Measurements from ENCODE around the gene PIAS4.
A peak's percentile ranks its signal among the peaks of the same experiment; 100 is the strongest.

The PIAS4 gene

GRCh38 chr19:4060621-4061177 lies 53.2 kb downstream of the PIAS4 start:
- DNase-seq = no peak

GRCh38 chr19:4061178-4061682 lies 53.7 kb downstream of the PIAS4 start:
- DNase-seq = no peak

- no peak for DNase-seq
These were observed 54.3 kb downstream of the PIAS4 start for GRCh38 chr19:4061683-4062418.

GRCh38 chr19:4062419-4063368 lies 55.2 kb downstream of the PIAS4 start:
- no peak for DNase-seq

- DNase-seq = no peak
These were observed 56.0 kb downstream of the PIAS4 start for GRCh38 chr19:4063369-4064148.

GRCh38 chr19:4064149-4064495 lies 56.6 kb downstream of the PIAS4 start:
- DNase-seq = no peak

GRCh38 chr19:4064496-4065260 lies 57.1 kb downstream of the PIAS4 start:
- DNase-seq = peak; percentile 39 to 42

GRCh38 chr19:4065430-4066175 lies 58.1 kb downstream of the PIAS4 start:
- peak; percentile 96 to 97 for DNase-seq

- DNase-seq = peak; percentile 55 to 57
These were observed 58.7 kb downstream of the PIAS4 start for GRCh38 chr19:4066176-4066606.

GRCh38 chr19:4066682-4067395 lies 59.3 kb downstream of the PIAS4 start, which contains the start of gene ZBTB7A:
Gene ZBTB7A, minus strand, starts transcription at chr19:4066899. Its CDS starts 11,667 bp downstream, at chr19:4055232.
- DNase-seq = peak; percentile 70 to 76

- DNase-seq = no peak
These were observed 60.0 kb downstream of the PIAS4 start for GRCh38 chr19:4067396-4068046.

GRCh38 chr19:4068047-4068966 lies 60.8 kb downstream of the PIAS4 start:
- DNase-seq = no peak

GRCh38 chr19:4069331-4069959 lies 61.9 kb downstream of the PIAS4 start:
- no peak for DNase-seq

GRCh38 chr19:4071610-4072009 lies 64.1 kb downstream of the PIAS4 start:
- no peak for DNase-seq

GRCh38 chr19:4075373-4075772 lies 67.8 kb downstream of the PIAS4 start:
- DNase-seq = no peak

- no peak for DNase-seq
These were observed 69.5 kb downstream of the PIAS4 start for GRCh38 chr19:4077007-4077374.

- DNase-seq = peak; percentile 45 to 71
These were observed 70.5 kb downstream of the PIAS4 start for GRCh38 chr19:4077800-4078684.

All from stimulated activated CD4-positive, alpha-beta T cell treated with anti-CD3 and anti-CD28 coated beads, Interleukin-4, amount 100 ng/mL, for 4 hours (primary cell).